ENCODE measurements around the gene CNTNAP1. TPM values are rescaled to one million over a fixed set of nuclear protein-coding genes. Genes with fewer than 3 reads are reported as not detected.

The CNTNAP1 gene
- total RNA-seq, 1 donor from 2014 or later = 21.3 TPM

GRCh38 chr17:42744283-42744805 is 62.0 kb downstream of the CNTNAP1 start:
- DNase-seq (no peak), ATAC-seq (ENCODE audit: low read depth) (peak; percentile 73)
- H3K27ac Mint-ChIP-seq = peak overlapping the region; percentile 96
- peaks cover 28% of the 10 kb centered on the region for H3K4me1 Mint-ChIP-seq
- intact Hi-C loops (cut with micrococcal nuclease) = loop anchor here (1.0 to 10.0 kb wide), 4 partner anchors 19 to 240 kb away; partner anchors contain the start of genes BECN1, PTGES3L, RUNDC1 and VPS25
- CTCF ChIA-PET = interaction anchor here (1.1 to 1.7 kb wide), 3 partner anchors 19 to 34 kb away, joined by 3 to 6 read pairs (median 4); partner anchors contain the start of gene VPS25
- H3K4me3 Mint-ChIP-seq = peak overlapping the region; percentile 96
- peaks cover 10% of the 10 kb centered on the region for H3K36me3 Mint-ChIP-seq (ENCODE audit: low read depth)
- POLR2A ChIA-PET = interaction anchor here (0.5 to 2.2 kb wide), 9 partner anchors 11 to 166 kb away, joined by 3 to 12 read pairs (median 4); partner anchors contain the start of genes BECN1, RETREG3, TUBG1 and VPS25
- peaks cover 10% of the 10 kb centered on the region for H3K27me3 Mint-ChIP-seq
- no peaks in the 10 kb centered on the region for H3K9me3 Mint-ChIP-seq
- TF ChIP-seq CTCF (IDR thresholded peaks at IDR 0.05) = no peak

- Mint-ChIP-seq H3K9me3 (no peaks in the 10 kb centered on the region), H3K36me3 (ENCODE audit: low read depth) (peaks cover 10% of the 10 kb centered on the region), H3K4me3 (peak within 1 kb of the TSS; percentile 96), H3K4me1 (peaks cover 28% of the 10 kb centered on the region), H3K27me3 (peaks cover 11% of the 10 kb centered on the region), H3K27ac (peak within 1 kb of the TSS; percentile 96)
- DNase-seq (peak; percentile 96), ATAC-seq (ENCODE audit: low read depth) (peak; percentile 87)
- TF ChIP-seq CTCF (IDR thresholded peaks at IDR 0.05) = no peak
- POLR2A ChIA-PET = interaction anchor here (1.0 to 2.2 kb wide), 4 partner anchors 15 to 80 kb away, joined by 4 to 12 read pairs (median 8); partner anchors contain the start of genes BECN1 and VPS25
- CTCF ChIA-PET = no interaction called here
- intact Hi-C loops (cut with micrococcal nuclease) = loop anchor here (1.0 to 10.0 kb wide), 5 partner anchors 18 to 240 kb away; partner anchors contain the start of genes BECN1, CNTD1, COA3 and PTGES3L
Observed at GRCh38 chr17:42744806-42745617, 62.7 kb downstream of the CNTNAP1 start, which contains the start of gene EZH1. Gene EZH1 (minus strand): TSS chr17:42745040. CDS start chr17:42728941, 16,099 bp downstream.

DNA sequence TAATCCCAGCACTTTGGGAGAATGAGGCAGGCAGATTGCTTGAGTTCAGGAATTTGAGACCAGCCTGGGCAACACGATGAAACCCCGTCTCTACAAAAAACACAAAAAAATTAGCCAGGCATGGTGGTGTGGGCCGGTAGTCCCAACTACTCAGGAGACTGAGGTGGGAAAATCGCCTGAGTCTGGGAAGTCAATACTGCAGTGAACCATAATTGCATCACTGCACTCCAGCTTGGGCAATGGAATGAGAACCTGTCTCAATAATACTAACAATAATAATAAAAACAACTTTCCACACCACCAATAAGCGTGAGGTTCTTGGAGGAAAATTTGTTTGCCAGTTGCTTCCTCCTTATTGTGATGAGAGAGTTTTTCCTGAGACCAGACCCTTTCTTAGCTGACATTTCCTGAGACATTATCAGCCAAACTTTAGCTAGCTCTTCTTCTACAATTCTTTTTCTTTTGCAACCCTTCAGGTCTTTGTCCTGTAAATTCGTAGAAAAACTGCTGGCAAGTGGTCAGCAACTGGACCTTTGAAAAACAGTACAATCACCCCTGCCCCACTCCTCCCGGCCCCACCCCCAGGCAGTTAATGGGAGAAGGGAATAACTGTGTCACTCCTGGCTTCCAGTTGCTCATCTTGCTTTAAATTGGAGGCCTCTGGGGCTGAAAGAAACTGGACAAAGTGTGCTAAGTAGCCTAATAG is 66.0 kb downstream of the CNTNAP1 start:
- intact Hi-C loops (cut with micrococcal nuclease) = loop anchor here (10.0 kb wide), 1 partner anchor 236 kb away; the partner anchor contains the start of genes PTGES3L and RUNDC1
- ATAC-seq (ENCODE audit: low read depth) (no peak), DNase-seq (no peak)
- H3K4me1 Mint-ChIP-seq = peaks cover 17% of the 10 kb centered on the region
- peaks cover 3% of the 10 kb centered on the region for H3K36me3 Mint-ChIP-seq (ENCODE audit: low read depth)
- CTCF ChIA-PET = no interaction called here
- no peak for TF ChIP-seq CTCF (IDR thresholded peaks at IDR 0.05)
- H3K27me3 Mint-ChIP-seq = peaks cover 21% of the 10 kb centered on the region
- H3K9me3 Mint-ChIP-seq = no peaks in the 10 kb centered on the region
- H3K4me3 Mint-ChIP-seq = no peak overlapping the region
- POLR2A ChIA-PET = interaction anchor here (1.7 kb wide), 1 partner anchor 25 kb away, joined by 5 read pairs; the partner anchor contains the start of gene VPS25
- no peak overlapping the region for H3K27ac Mint-ChIP-seq

GRCh38 chr17:42748908-42749798 is 66.8 kb downstream of the CNTNAP1 start:
- ChIA-PET POLR2A (interaction anchor here (0.8 to 1.7 kb wide), 2 partner anchors 9 to 24 kb away, joined by 3 to 5 read pairs; partner anchors contain the start of gene VPS25), CTCF (interaction anchor here (1.0 kb wide), 1 partner anchor 15 kb away, joined by 4 read pairs; no protein-coding TSS in a partner anchor)
- Mint-ChIP-seq H3K9me3 (no peaks in the 10 kb centered on the region), H3K27me3 (peaks cover 21% of the 10 kb centered on the region), H3K27ac (no peak overlapping the region), H3K36me3 (ENCODE audit: low read depth) (peaks cover 3% of the 10 kb centered on the region), H3K4me3 (no peak overlapping the region), H3K4me1 (peaks cover 9% of the 10 kb centered on the region)
- intact Hi-C loops (cut with micrococcal nuclease) = loop anchor here (10.0 kb wide), 1 partner anchor 236 kb away; the partner anchor contains the start of genes PTGES3L and RUNDC1
- no peak for DNase-seq
- no peak for TF ChIP-seq CTCF (IDR thresholded peaks at IDR 0.05)
- ATAC-seq (ENCODE audit: low read depth) = no peak

Other genes starting within 250 kb of the CNTNAP1 start
- 71.5 and 75.6 TPM in 2 replicates for gene ATP6V0A1, start 223.7 kb upstream of the CNTNAP1 start, total RNA-seq
- gene NAGLU, start 146.3 kb upstream of the CNTNAP1 start, total RNA-seq = 27.8 and 33.9 TPM in 2 replicates
- 0.86 and 1.2 TPM in 2 replicates for gene HSD17B1, start 129.6 kb upstream of the CNTNAP1 start, total RNA-seq
- gene COASY, start 120.4 kb upstream of the CNTNAP1 start, total RNA-seq = 82.4 and 94.9 TPM in 2 replicates
- 53.4 and 59.7 TPM in 2 replicates for gene MLX, start 115.4 kb upstream of the CNTNAP1 start, total RNA-seq
- gene PSMC3IP, start 104.8 kb upstream of the CNTNAP1 start, total RNA-seq = 9.0 and 10.8 TPM in 2 replicates
- gene RETREG3, start 73.2 kb upstream of the CNTNAP1 start, total RNA-seq = 60.0 and 63.5 TPM in 2 replicates
- gene TUBG1, start 72.8 kb upstream of the CNTNAP1 start, total RNA-seq = 25.0 and 26.8 TPM in 2 replicates
- 8.6 and 9.4 TPM in 2 replicates for gene TUBG2, start 23.2 kb upstream of the CNTNAP1 start, total RNA-seq
- gene PLEKHH3, start 5.5 kb upstream of the CNTNAP1 start, total RNA-seq = 0.80 and 1.4 TPM in 2 replicates
- 1.2 and 1.4 TPM in 2 replicates for gene CCR10, start 688 bp upstream of the CNTNAP1 start, total RNA-seq
- gene EZH1, start 62.5 kb downstream of the CNTNAP1 start, total RNA-seq = 74.7 and 81.6 TPM in 2 replicates
- not detected in 2 replicates for gene RAMP2, start 78.7 kb downstream of the CNTNAP1 start, total RNA-seq
- 49.7 and 49.8 TPM in 2 replicates for gene VPS25, start 90.9 kb downstream of the CNTNAP1 start, total RNA-seq
- gene WNK4, start 98.1 kb downstream of the CNTNAP1 start, total RNA-seq = 0.10 and 0.29 TPM in 2 replicates
- gene COA3, start 116.2 kb downstream of the CNTNAP1 start, total RNA-seq = 41.4 and 48.0 TPM in 2 replicates
- not detected in 2 replicates for gene CNTD1, start 116.3 kb downstream of the CNTNAP1 start, total RNA-seq
- 113 and 118 TPM in 2 replicates for gene BECN1, start 141.8 kb downstream of the CNTNAP1 start, total RNA-seq
- 136 and 141 TPM in 2 replicates for gene PSME3, start 150.9 kb downstream of the CNTNAP1 start, total RNA-seq
- gene AOC2, start 162.0 kb downstream of the CNTNAP1 start, total RNA-seq = 2.0 and 3.9 TPM in 2 replicates
- 0.64 and 1.4 TPM in 2 replicates for gene AOC3, start 168.7 kb downstream of the CNTNAP1 start, total RNA-seq
- not detected in 2 replicates for gene G6PC1, start 218.3 kb downstream of the CNTNAP1 start, total RNA-seq